OCI-LY3 (cell line): ENCODE results near the gene RGS4.

Source experiments
- H2AFZ ChIP-seq: fragments of 200-600, 300-600 bp; shearing (Covaris generic); 2 replicates; pipeline ENCODE4 v1.6.0; 2014; ENCODE audit warnings: antibody characterized with exemption, low read depth, low read length
- H3K27ac ChIP-seq: fragments of 200-600, 300-600 bp; sonication (generic); 2 replicates; pipeline ENCODE4 v1.5.1; 2014; ENCODE audit warnings: mild to moderate bottlenecking, low read length, moderate library complexity, mixed read lengths
- H3K27me3 ChIP-seq: fragments of 200-600, 300-600 bp; sonication (generic); 2 replicates; pipeline ENCODE4 v1.6.1; 2014; ENCODE audit warnings: low read depth, low read length, mixed read lengths
- H3K36me3 ChIP-seq: fragments of 200-600, 300-600 bp; sonication (generic); replicated peaks from 2 replicates; pipeline ENCODE3; 2014; ENCODE audit warnings: low read depth, low read length, mixed read lengths
- H3K4me1 ChIP-seq: fragments of 300-600, 200-600 bp; sonication (generic); 2 replicates; pipeline ENCODE4 v1.6.1; 2014; ENCODE audit warnings: low read length, mixed read lengths
- H3K4me2 ChIP-seq: fragments of 200-600, 300-600 bp; sonication (generic); 2 replicates; pipeline ENCODE4 v1.6.1; 2014; ENCODE audit warnings: low read length, mixed read lengths
- H3K4me3 ChIP-seq: fragments of 300-600, 200-600 bp; sonication (generic); 2 replicates; pipeline ENCODE4 v1.5.1; 2014; ENCODE audit warnings: antibody characterized with exemption, mild to moderate bottlenecking, low read length, moderate library complexity
- H3K79me2 ChIP-seq: fragments of 300-600, 200-600 bp; shearing (Covaris generic); 2 replicates; pipeline ENCODE4 v1.6.1; 2014; ENCODE audit warnings: mild to moderate bottlenecking, low read length, mixed read lengths
- H3K9ac ChIP-seq: fragments of 300-600, 200-600 bp; shearing (Covaris generic); 2 replicates; pipeline ENCODE4 v1.6.0; 2014; ENCODE audit warnings: mild to moderate bottlenecking, low read length, moderate library complexity
- H3K9me3 ChIP-seq: fragments of 200-600, 300-600 bp; shearing (Covaris generic); 2 replicates; pipeline ENCODE4 v1.6.1; 2014; ENCODE audit warnings: low read length, mixed read lengths; ENCODE audit not compliant: insufficient read depth
- H4K20me1 ChIP-seq: fragments of 200-600, 300-600 bp; sonication (generic); 2 replicates; pipeline ENCODE4 v1.6.1; 2016; ENCODE audit warnings: low read length, mixed read lengths; ENCODE audit not compliant: insufficient read depth
- CTCF ChIP-seq: fragments of 200-600, 300-600 bp; sonication (generic); IDR thresholded peaks from 2 replicates; pipeline ENCODE4 v1.5.1; 2014; ENCODE audit warnings: antibody characterized with exemption, low read length, low read depth
- EZH2phosphoT487 ChIP-seq: fragments of 200-600 bp; shearing (Covaris generic); IDR thresholded peaks from 2 replicates; pipeline ENCODE4 v1.6.1; 2018; ENCODE audit warnings: antibody characterized with exemption, mixed run types, low read depth

The RGS4 gene

GRCh38 chr1:163066168-163066567, 3.0 kb upstream of the RGS4 start:
- Histone ChIP-seq H4K20me1 (no peaks in the 10 kb centered on the region), H2AFZ (no peak overlapping the region), H3K36me3 (no peaks in the 10 kb centered on the region), H3K9ac (no peak overlapping the region), H3K4me3 (no peak overlapping the region), H3K79me2 (no peaks in the 10 kb centered on the region), H3K4me1 (no peaks in the 10 kb centered on the region), H3K4me2 (no peak overlapping the region), H3K9me3 (no peaks in the 10 kb centered on the region), H3K27ac (no peak overlapping the region), H3K27me3 (peaks cover 47% of the 10 kb centered on the region)
- TF ChIP-seq CTCF (no peak), EZH2phosphoT487 (no peak)

- Histone ChIP-seq H3K4me1 (no peaks in the 10 kb centered on the region), H3K9ac (no peak overlapping the region), H3K79me2 (no peaks in the 10 kb centered on the region), H3K27me3 (peaks cover 47% of the 10 kb centered on the region), H2AFZ (no peak overlapping the region), H3K27ac (no peak overlapping the region), H3K4me2 (no peak overlapping the region), H4K20me1 (no peaks in the 10 kb centered on the region), H3K9me3 (no peaks in the 10 kb centered on the region), H3K4me3 (no peak overlapping the region), H3K36me3 (no peaks in the 10 kb centered on the region)
- no peak for TF ChIP-seq EZH2phosphoT487
- TF ChIP-seq CTCF = no peak
Measured at GRCh38 chr1:163066686-163067085, 2.5 kb upstream of the RGS4 start.

GRCh38 chr1:163068716-163069115, 445 bp upstream of the RGS4 start:
- TF ChIP-seq CTCF (no peak), EZH2phosphoT487 (no peak)
- Histone ChIP-seq H3K36me3 (no peaks in the 10 kb centered on the region), H3K27ac (no peak overlapping the region), H3K4me2 (no peak overlapping the region), H3K79me2 (no peaks in the 10 kb centered on the region), H2AFZ (no peak overlapping the region), H3K9ac (no peak overlapping the region), H3K4me3 (no peak overlapping the region), H3K9me3 (no peaks in the 10 kb centered on the region), H3K27me3 (peaks cover 51% of the 10 kb centered on the region), H3K4me1 (peaks cover 2% of the 10 kb centered on the region; the same call in 1 of the 2 replicates), H4K20me1 (no peaks in the 10 kb centered on the region)

GRCh38 chr1:163069655-163070277, 605 bp downstream of the RGS4 start:
- Histone ChIP-seq H3K4me2 (no peak overlapping the region), H4K20me1 (no peaks in the 10 kb centered on the region), H3K36me3 (no peaks in the 10 kb centered on the region), H3K27ac (no peak overlapping the region), H3K9ac (no peak overlapping the region), H3K4me3 (no peak overlapping the region), H2AFZ (no peak overlapping the region), H3K4me1 (peaks cover 2% of the 10 kb centered on the region; the same call in 1 of the 2 replicates), H3K79me2 (no peaks in the 10 kb centered on the region), H3K27me3 (peaks cover 57% of the 10 kb centered on the region), H3K9me3 (no peaks in the 10 kb centered on the region)
- TF ChIP-seq EZH2phosphoT487 = no peak
- no peak for TF ChIP-seq CTCF
